Measurements from ENCODE around the gene CSHL1.
"Not testable (repeated sequence)": the region's sequence is repeated elsewhere in the genome, so short reads cannot be mapped to it uniquely, and the experiment has no call there.

- TF ChIP-seq, protein P1, sequence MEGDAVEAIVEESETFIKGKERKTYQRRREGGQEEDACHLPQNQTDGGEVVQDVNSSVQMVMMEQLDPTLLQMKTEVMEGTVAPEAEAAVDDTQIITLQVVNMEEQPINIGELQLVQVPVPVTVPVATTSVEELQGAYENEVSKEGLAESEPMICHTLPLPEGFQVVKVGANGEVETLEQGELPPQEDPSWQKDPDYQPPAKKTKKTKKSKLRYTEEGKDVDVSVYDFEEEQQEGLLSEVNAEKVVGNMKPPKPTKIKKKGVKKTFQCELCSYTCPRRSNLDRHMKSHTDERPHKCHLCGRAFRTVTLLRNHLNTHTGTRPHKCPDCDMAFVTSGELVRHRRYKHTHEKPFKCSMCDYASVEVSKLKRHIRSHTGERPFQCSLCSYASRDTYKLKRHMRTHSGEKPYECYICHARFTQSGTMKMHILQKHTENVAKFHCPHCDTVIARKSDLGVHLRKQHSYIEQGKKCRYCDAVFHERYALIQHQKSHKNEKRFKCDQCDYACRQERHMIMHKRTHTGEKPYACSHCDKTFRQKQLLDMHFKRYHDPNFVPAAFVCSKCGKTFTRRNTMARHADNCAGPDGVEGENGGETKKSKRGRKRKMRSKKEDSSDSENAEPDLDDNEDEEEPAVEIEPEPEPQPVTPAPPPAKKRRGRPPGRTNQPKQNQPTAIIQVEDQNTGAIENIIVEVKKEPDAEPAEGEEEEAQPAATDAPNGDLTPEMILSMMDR (conservative IDR thresholded peaks at IDR 0.05; ENCODE audit: low read depth in 2 of 2), result peak; percentile 40 to 55
- TF ChIP-seq EZH2 (IDR thresholded peaks at IDR 0.05; ENCODE audit: low read depth, unreplicated experiment); CREB1 (CRISPR knock-in tag; IDR thresholded peaks at IDR 0.05; ENCODE audit: low read depth); EZH2phosphoT487 (IDR thresholded peaks at IDR 0.05; ENCODE audit: unreplicated experiment): not testable (repeated sequence)
Observed at GRCh38 chr17:63903787-63904201, 7.3 kb downstream of the CSHL1 start.
